HG02943 (cell line): ENCODE measurements around the gene CHD6.
A peak's percentile ranks its signal among the peaks of the same experiment; 100 is the strongest.

Experiments used
- ATAC-seq: cut with Tn5 transposase; IDR thresholded peaks from one replicate; pipeline ENCODE4 v1.9.1; 2021; ENCODE audit warnings: mild to moderate bottlenecking, low read depth, moderate library complexity; ENCODE audit not compliant: unreplicated experiment

The CHD6 gene

DNA sequence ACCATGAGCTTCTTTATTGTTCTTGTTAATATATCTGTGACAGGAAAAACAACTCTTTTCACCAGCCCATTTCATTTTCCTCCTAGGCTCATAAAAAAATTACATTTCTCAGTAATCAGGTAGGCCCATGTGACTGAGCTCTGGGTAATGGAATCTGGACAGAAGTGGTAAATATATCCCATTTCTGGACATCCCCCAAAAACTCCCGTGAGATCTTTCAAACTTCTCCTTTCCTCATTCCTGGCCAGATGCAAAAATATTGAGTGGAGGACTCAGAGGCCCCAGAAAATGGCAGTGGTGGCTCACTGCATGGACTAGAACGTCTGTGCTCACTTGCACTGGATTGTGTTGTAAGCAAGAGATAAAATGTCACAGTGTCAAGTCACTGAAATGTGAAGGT lies 3.8 kb upstream of the CHD6 start:
- no peak for ATAC-seq

DNA sequence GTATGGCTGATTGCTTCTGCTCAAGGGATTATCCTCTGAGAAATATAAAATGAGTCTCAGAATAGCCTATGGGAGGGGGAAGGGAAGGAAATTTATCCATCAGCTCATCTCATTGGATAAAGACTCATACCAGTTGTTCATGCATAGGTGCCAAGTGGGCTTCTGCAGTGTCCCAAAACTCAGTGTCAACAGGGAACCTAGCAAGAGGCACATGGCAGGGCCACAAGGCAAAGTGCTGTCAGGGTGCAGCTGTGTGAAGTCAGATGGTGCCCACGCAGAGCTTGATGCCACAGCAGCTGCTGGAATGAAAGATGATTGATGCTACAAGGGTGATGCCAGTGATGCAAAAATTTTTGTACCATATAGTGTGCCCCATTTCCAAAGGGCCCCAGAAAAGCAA lies 3.2 kb upstream of the CHD6 start:
- no peak for ATAC-seq

- ATAC-seq: no peak
Observed at GRCh38 chr20:41619360-41620100, 1.4 kb upstream of the CHD6 start.

- ATAC-seq: no peak
Observed at GRCh38 chr20:41618807-41619311, 682 bp upstream of the CHD6 start.

GRCh38 chr20:41617059-41617901 lies 897 bp downstream of the CHD6 start:
- peak; percentile 4 for ATAC-seq

- ATAC-seq: no peak
Observed at GRCh38 chr20:41616228-41616627, 1.9 kb downstream of the CHD6 start.

- ATAC-seq: no peak
Observed at GRCh38 chr20:41615676-41616075, 2.5 kb downstream of the CHD6 start.

DNA sequence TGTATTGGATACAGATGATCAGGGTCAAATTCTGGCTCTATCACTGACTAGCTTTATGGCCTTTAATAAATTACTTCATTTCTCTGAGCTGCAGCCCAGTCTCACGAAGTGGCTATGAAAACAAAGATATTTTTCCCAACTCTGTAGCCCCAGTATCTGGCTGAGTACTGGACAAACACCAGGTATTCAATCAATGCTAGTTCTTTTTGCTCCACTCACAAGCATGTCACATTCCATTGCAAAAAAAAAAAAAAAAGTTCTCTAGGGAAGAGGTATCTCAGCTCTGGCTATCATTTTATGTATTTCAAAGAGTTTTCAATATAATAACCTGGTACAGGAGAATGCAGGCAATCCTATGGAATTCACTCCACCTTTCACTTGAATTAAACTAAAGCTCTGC lies 3.1 kb downstream of the CHD6 start:
- no peak for ATAC-seq

DNA sequence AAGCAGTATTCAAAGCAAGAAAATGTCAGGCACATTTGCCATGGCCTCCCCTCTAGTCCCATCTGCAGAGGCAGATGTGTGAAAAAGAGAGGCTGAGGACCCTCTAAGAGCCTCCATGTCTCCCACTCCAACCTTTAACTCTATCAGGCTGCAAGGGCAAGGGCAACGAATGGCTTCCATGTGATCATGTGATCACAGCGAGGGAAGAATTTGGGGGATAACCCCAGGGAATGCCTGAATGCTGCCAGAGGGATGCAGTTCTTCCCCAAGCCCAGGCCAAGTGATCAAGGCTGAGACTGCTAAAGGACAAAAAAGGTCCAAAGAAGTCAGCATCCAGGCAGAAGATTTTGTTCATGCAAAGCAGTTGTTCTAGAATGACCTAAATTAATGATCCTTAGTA lies 4.9 kb downstream of the CHD6 start:
- no peak for ATAC-seq

GRCh38 chr20:41609474-41609873 lies 8.7 kb downstream of the CHD6 start:
- no peak for ATAC-seq

DNA sequence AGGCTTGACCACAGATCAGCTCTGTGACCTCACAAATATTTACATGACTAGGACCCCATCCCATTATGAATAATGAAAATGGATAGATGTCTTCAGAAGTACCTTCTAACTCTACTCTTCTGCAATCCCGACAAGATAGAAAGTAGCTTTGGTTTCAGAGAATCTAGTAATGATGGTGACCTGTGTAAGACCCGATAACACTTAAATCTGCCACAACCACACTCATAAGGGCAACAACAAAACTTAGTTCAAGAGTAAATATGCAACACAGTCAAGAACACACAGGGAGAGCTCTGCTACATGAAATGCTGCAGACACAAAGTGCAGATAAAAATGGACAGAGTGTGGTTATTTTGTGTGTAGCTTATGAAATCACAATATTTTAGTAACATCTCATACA lies 9.6 kb downstream of the CHD6 start:
- ATAC-seq: no peak

GRCh38 chr20:41607791-41608190 lies 10.4 kb downstream of the CHD6 start:
- no peak for ATAC-seq

DNA sequence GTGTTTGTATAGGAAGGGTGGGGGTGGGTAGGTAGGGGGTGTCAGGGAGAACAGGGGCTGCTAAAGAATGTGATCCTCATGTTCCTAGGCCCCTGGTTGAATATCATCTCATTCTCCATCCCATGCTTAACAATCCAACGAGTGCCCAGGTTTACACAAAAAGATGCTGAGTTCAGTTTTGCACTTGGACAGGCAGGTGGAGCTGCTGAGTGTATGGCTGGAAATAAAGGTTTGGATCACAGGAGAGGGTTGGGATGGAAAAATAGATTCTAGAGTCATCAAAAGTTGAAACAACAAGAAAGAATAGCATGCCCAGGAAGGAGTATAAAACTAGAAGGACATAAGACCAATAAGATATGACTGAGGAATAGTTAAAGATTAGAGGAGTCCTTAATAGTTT lies 14.2 kb downstream of the CHD6 start:
- no peak for ATAC-seq

- ATAC-seq: no peak
Observed at GRCh38 chr20:41601742-41602141, 16.4 kb downstream of the CHD6 start.

DNA sequence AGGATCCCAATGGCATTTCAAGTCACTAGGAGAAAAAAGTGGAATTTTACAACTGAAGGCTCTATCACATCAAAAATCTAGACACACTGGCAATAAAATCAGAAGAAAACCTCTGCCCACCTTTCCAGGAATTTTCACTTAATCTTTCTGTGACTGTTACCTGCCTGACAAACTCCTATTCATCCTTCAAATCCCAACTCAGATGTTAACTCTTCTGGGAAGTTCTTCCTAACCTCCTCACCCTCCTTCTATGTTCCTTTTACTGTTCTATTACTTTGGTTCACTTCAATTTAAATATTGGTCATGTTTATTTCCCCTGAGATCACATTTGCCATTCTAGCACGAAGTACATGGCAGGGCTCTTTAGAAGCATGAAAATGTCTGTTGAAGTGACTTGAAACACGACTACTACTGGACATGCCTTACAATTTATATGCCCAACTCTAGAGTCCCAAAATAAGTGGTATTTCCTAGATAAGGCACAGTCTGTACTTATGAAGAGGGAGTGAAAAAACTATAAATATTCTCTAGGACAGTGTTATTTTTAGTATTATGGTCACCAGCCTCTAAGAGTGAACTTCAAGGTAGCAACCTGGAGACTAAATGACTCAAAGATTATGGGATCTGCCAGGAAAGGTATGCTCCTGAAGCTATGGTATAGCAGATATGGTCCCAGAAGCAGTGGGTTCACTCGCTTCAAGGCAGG lies 17.1 kb downstream of the CHD6 start:
- ATAC-seq: no peak

GRCh38 chr20:41599699-41600104 lies 18.5 kb downstream of the CHD6 start:
- ATAC-seq: no peak

GRCh38 chr20:41598719-41599118 lies 19.5 kb downstream of the CHD6 start:
- no peak for ATAC-seq

DNA sequence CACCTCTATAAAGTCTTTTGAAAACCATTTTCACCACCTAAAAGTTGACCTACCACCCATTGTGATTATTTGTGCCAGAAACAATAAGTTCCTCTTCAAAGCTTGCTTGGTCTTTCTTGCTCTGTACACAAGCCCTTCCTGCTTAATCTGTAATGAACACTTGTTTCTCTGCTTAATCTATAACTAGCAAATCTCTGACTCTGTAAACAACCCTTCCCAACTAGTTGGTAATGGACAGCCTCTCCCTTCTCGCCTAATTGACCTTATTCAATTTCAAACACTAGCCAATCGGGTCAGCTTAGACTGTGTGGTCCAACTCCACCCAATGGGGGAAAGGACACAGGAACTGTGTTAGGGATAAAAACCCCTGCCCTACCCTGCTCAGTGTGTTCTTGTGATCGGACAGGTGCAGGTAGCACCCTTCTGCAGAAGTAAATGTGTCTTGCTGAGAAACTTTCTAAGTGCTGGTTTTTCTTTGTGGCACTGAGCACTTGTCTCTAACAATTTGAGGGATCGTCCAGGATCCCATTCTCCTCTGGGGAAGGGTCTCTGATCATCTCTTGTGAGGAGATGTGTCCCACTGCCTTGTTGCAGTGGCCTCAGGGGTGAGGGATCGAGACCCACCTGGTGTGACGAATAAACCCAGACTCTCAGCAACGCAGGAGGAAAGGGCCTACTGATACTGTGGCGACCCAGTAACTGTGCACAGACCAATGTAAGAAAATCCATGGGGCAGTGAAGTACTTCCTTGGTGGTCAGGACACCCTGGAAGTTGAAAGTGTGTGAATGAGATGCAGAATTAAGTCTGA lies 23.5 kb downstream of the CHD6 start:
- no peak for ATAC-seq

DNA sequence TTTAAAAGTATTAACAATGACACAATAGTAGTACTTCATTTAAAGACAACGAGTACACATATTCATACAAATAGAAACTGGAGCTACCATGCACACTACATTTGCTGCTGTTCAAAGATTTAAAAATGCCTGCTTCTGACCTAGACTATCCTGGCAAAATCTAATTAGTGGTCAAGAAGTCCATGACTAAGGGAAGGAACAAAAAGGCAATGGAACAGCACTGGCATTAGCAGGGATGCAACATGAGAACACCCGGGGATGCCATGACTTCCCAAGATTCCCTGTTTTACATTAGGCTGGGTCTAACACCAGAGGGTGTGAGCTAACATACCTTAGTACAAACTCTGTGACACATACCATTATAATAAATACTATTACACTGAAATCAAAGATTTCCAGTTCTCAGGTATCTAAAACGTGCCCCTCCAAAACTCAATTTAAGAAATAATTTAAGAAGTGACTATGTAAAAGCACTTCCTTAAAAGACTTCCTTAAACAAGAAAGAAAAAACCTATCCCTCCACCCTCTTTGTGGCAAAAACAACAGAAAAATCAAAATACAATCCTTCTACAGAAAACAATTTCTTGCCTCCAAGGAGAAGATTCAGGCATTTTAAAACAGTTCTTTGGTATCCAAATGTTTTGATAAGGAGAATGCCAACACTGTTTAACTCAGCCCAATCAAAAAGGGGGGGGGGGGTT lies 25.5 kb downstream of the CHD6 start:
- no peak for ATAC-seq

DNA sequence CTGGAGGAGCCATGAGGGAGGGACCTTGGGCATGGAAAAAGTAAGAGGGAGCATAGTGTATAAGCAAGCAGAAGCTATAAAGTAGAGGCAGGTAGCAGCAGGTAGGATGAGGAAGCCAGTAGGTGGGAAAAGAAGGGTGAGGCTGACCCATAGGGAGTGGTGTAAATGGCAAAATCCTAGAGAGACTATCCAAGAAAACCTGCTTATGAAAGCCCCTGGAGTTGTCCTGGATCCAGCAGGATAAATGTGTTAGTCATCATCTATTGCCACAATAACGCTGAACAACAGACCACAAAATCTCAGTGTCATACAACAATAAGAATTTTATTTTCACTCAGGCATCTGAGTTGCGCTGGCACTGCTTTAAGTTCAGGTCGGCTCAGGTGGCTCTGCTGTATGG lies 30.2 kb downstream of the CHD6 start:
- no peak for ATAC-seq
